IPS-18c (cell line): ENCODE results near the gene ALPI.

Experiments
- H3K4me3 ChIP-seq: 2 replicates; pipeline ENCODE4 v1.7.0; 2013; ENCODE audit warnings: low read depth, mild to moderate bottlenecking, low read length, moderate library complexity; ENCODE audit not compliant: insufficient read depth
- H3K9me3 ChIP-seq: one replicate; pipeline ENCODE4 v1.6.1; 2013; ENCODE audit warnings: mild to moderate bottlenecking, low read length, moderate library complexity; ENCODE audit not compliant: control insufficient read depth, insufficient read depth

ALPI gene

GRCh38 chr2:232501331-232501771, 45.4 kb downstream of the ALPI start:
- no peak overlapping the region for H3K4me3 ChIP-seq
- H3K9me3 ChIP-seq = no peaks in the 10 kb centered on the region

- H3K9me3 ChIP-seq = no peaks in the 10 kb centered on the region
- no peak overlapping the region for H3K4me3 ChIP-seq
These were observed 45.9 kb downstream of the ALPI start for GRCh38 chr2:232501794-232502390.

- H3K9me3 ChIP-seq = no peaks in the 10 kb centered on the region
- H3K4me3 ChIP-seq = peak overlapping the region; percentile 62
These were observed 46.6 kb downstream of the ALPI start for GRCh38 chr2:232502511-232502910.

- peak overlapping the region; percentile 62 for H3K4me3 ChIP-seq
- H3K9me3 ChIP-seq = no peaks in the 10 kb centered on the region
These were observed 47.2 kb downstream of the ALPI start for GRCh38 chr2:232502911-232503808.

GRCh38 chr2:232503809-232504323, 47.9 kb downstream of the ALPI start:
- Histone ChIP-seq H3K4me3 (peak overlapping the region; percentile 62), H3K9me3 (no peaks in the 10 kb centered on the region)

GRCh38 chr2:232504438-232504837, 48.5 kb downstream of the ALPI start:
- no peaks in the 10 kb centered on the region for H3K9me3 ChIP-seq
- no peak overlapping the region for H3K4me3 ChIP-seq

GRCh38 chr2:232505856-232506255, 49.9 kb downstream of the ALPI start:
- Histone ChIP-seq H3K4me3 (no peak overlapping the region), H3K9me3 (no peaks in the 10 kb centered on the region)

GRCh38 chr2:232506709-232507108, 50.8 kb downstream of the ALPI start:
- no peaks in the 10 kb centered on the region for H3K9me3 ChIP-seq

GRCh38 chr2:232508251-232508650, 52.3 kb downstream of the ALPI start:
- H3K4me3 ChIP-seq = no peak overlapping the region

More at GRCh38 chr2:232506709-232507108, 50.8 kb downstream of the ALPI start:
- H3K4me3 ChIP-seq = no peak overlapping the region

More at GRCh38 chr2:232508251-232508650, 52.3 kb downstream of the ALPI start:
- no peaks in the 10 kb centered on the region for H3K9me3 ChIP-seq
